Raji (cell line): ENCODE measurements around the gene UPK1B.

ENCODE experiments used
- POLR2A ChIP-seq: IDR thresholded peaks from 2 replicates; pipeline ENCODE4 v1.6.1; 2011; ENCODE audit warnings: low read depth, low read length, control low read depth; ENCODE audit not compliant: insufficient read depth

Gene UPK1B

DNA sequence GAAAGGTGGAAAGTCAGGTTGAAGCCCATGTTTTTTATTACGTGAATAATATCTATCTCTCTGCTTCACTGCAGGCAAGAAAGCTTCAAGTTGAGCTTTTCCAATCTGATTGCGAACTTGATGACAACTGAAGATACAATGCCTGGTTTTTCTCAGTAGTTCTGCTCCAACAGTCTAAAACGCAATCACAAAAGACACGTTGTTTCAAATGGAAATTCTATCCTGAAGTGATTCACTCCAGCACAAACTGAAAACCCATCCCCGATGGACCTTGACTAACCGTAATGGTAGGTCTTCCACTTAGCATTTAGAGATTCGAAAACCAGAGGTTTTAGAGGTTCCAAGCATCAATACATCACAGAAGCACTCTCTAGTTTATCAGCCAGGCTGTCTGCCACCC lies 56.7 kb downstream of the UPK1B start:
- no peak for TF ChIP-seq POLR2A

- TF ChIP-seq POLR2A, result no peak
Measured at GRCh38 chr3:119230745-119231144, 57.3 kb downstream of the UPK1B start.

- no peak for TF ChIP-seq POLR2A
Measured at GRCh38 chr3:119234610-119235009, 61.2 kb downstream of the UPK1B start.

- no peak for TF ChIP-seq POLR2A
Measured at GRCh38 chr3:119235151-119235550, 61.8 kb downstream of the UPK1B start.

DNA sequence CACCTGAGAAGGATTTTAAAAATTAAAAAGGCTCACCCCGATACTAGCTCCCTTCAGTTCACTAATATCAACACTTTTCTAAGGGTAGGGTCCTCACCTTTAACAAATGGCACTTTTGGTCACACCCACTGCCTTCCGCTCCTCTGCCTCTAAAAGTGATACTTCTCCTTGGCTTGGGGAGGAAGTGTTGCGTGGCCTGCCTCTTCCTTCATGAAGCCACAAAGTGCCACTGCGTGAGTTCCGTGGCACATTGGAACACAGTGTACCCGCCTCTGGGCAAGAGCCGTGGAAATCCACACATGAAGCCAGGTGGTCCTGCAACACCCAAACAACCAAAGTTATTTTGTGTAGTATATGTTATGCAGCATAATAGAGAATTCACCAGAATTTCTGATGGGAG lies 63.4 kb downstream of the UPK1B start:
- no peak for TF ChIP-seq POLR2A

DNA sequence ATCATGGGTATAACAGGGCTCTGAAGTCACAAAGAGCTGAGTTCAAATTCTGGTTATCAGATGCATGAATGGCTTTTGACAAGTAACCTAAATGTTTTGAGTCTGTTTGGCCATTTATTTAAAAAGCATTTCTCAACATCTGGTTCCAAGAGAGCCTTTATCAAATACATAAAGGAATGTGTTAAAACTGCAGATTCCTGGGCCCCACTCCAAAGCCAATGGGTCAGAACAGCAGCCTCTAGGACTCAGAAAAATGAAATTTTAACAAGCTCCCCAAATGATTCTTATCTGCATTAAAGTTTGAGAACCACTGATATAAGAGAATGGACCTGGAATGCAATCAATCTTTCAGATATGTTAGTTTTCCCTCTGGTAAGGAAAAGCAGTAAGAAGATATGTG lies 63.9 kb downstream of the UPK1B start:
- no peak for TF ChIP-seq POLR2A

DNA sequence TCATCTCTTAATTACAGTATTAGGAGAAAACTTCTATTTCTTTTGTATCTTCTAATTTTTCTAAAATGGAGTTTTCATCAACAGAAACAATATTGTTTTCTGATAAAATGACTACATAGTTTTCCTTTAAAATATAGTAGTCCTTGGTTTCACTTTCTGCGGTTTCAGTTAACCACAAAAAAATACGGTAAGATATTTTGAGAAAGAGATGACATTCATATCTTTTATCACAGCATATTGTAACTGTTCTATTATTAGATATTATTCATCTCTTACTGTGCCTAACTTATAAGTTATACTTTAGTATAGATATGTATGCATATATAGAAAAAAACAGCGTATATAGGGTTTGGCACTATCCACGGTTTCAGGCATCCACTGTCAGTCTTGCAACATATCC lies 65.0 kb downstream of the UPK1B start:
- no peak for TF ChIP-seq POLR2A

DNA sequence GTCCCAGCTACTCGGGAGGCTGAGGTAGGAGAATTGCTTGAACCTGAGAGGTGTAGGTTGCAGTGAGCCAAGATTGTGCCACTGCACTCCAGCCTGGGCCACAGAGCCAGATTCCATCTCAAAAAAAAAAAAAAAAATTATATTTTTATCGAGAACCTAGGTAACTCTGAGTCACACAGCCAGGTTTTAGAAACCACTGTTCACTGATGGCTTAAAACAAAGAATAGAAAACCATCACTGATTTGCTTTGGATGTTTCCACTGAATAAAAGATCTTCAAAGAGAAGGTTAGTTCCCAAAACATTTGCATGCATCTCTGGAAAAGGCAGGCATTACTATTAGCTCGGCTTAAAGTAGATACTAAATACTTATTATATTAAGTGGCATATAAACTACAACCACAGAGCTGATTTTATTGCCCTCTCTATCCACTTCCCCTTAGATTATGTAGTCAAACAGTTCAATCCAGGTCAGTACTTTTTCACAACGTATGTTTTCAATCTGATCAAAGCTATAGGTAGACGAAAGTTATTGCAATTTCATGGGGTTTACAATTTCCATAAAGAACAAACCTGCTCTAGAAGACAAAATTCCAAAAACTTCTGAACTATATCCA lies 65.9 kb downstream of the UPK1B start:
- no peak for TF ChIP-seq POLR2A

- no peak for TF ChIP-seq POLR2A
Measured at GRCh38 chr3:119240101-119240590, 66.7 kb downstream of the UPK1B start.

GRCh38 chr3:119240591-119241434 lies 67.4 kb downstream of the UPK1B start, which contains the start of gene B4GALT4:
Gene B4GALT4, minus strand, starts transcription at chr3:119240878. Its CDS starts 10,779 bp downstream, at chr3:119230099.
- TF ChIP-seq POLR2A, result peak; percentile 72

- no peak for TF ChIP-seq POLR2A
Measured at GRCh38 chr3:119243712-119244111, 70.3 kb downstream of the UPK1B start.

DNA sequence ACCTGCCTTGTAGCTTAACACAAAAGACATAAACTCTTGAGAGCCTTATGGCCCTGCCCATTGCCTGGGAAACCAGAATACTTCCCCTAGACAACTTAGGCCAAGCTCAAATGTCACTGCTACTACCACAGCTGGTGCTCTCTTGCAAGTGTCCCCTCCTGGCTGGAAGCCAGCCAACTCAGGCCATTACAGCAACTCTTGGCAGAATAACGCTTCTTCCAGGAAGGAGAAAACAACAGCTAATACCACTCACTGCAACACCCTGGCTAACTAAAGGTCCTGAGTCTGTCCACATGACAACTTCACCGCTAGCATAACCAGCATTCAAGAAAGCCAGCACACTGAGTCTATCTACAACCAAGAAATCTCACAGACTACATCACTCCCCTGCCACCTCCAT lies 72.4 kb downstream of the UPK1B start:
- no peak for TF ChIP-seq POLR2A
